HUDEP-2 (cell line): Measurements from ENCODE around the gene LMTK2.
A peak's percentile ranks its signal among the peaks of the same experiment; 100 is the strongest.

Experiments used
- DNase-seq, 76 experiments: peaks; one replicate each; lab custom pipeline; 2025; ENCODE audit not compliant: unreplicated experiment in 76 of 76; lab: John Stamatoyannopoulos, UW

LMTK2 gene

GRCh38 chr7:98199131-98199530, 92.5 kb downstream of the LMTK2 start:
- DNase-seq: no peak

GRCh38 chr7:98200364-98200763, 93.7 kb downstream of the LMTK2 start:
- no peak for DNase-seq

- peak in 4 of 76 experiments; percentile 4 to 25 (median 12) for DNase-seq
Measured at GRCh38 chr7:98202367-98203195, 95.9 kb downstream of the LMTK2 start.

GRCh38 chr7:98203261-98203963, 96.8 kb downstream of the LMTK2 start:
- no peak for DNase-seq

GRCh38 chr7:98203964-98204605, 97.4 kb downstream of the LMTK2 start:
- DNase-seq: no peak

- no peak for DNase-seq
Measured at GRCh38 chr7:98204670-98205069, 98.0 kb downstream of the LMTK2 start.

- DNase-seq: no peak
Measured at GRCh38 chr7:98205162-98205845, 98.6 kb downstream of the LMTK2 start.

- DNase-seq: no peak
Measured at GRCh38 chr7:98206451-98207330, 100.0 kb downstream of the LMTK2 start.

- no peak for DNase-seq
Measured at GRCh38 chr7:98209166-98209920, 102.7 kb downstream of the LMTK2 start.

- DNase-seq: no peak
Measured at GRCh38 chr7:98210513-98211220, 104.0 kb downstream of the LMTK2 start.

- DNase-seq: peak in 5 of 76 experiments; percentile 5 to 29 (median 14)
Measured at GRCh38 chr7:98211221-98211675, 104.6 kb downstream of the LMTK2 start, which contains the start of gene BHLHA15. Gene BHLHA15, plus strand, starts transcription at chr7:98211439. Its CDS starts 871 bp downstream, at chr7:98212310.

- DNase-seq: no peak
Measured at GRCh38 chr7:98211676-98212531, 105.2 kb downstream of the LMTK2 start.

GRCh38 chr7:98212532-98213041, 105.9 kb downstream of the LMTK2 start:
- no peak for DNase-seq

- DNase-seq: no peak
Measured at GRCh38 chr7:98213296-98213887, 106.7 kb downstream of the LMTK2 start.

GRCh38 chr7:98213888-98214810, 107.5 kb downstream of the LMTK2 start:
- no peak for DNase-seq

- DNase-seq: no peak
Measured at GRCh38 chr7:98214811-98215321, 108.2 kb downstream of the LMTK2 start.
